PC-3 (cell line): ENCODE results near the gene ZNF324B. TPM values are rescaled to one million over a fixed set of nuclear protein-coding genes. Genes with fewer than 3 reads are reported as not detected.
A peak's percentile ranks its signal among the peaks of the same experiment; 100 is the strongest.

Experiments
- ATAC-seq: fragments of 200-7000 bp; cut with Tn5 transposase; 2 replicates; pipeline ENCODE4 v1.9.1; 2020; ENCODE audit warnings: mild to moderate bottlenecking, moderate library complexity
- BruUV-seq: library from RNA; stranded (reverse); fragments of 400-500 nt; replicated peaks from 2 replicates; lab custom pipeline; 2021; lab: Mats Ljungman, UMichigan
- CTCF ChIA-PET: fragments of 300-600 bp; sonication (Branson Sonifier 250); formaldehyde crosslinking; loops from one replicate; lab custom pipeline; 2022; ENCODE audit warnings: antibody characterized with exemption; lab: Charles Lee
- POLR2A ChIA-PET: fragments of 300-600 bp; sonication (Branson Sonifier 250); formaldehyde crosslinking; loops from one replicate; lab custom pipeline; 2022; ENCODE audit warnings: antibody characterized with exemption; ENCODE audit not compliant: unreplicated experiment; lab: Charles Lee
- DNase-seq: peaks from one replicate; pipeline ENCODE4 v3.0.0-alpha.2; 2015
- H2AFZ ChIP-seq: fragments of 300-600 bp; sonication (generic); 2 replicates; pipeline ENCODE4 v1.6.0; 2016; ENCODE audit warnings: antibody characterized with exemption, low read length
- H3F3A ChIP-seq: fragments of 300-600 bp; sonication (generic); one replicate; pipeline ENCODE4 v1.6.0; 2017; ENCODE audit warnings: antibody characterized with exemption, low read length, control low read depth, mild to moderate bottlenecking; ENCODE audit not compliant: unreplicated experiment
- H3K27ac ChIP-seq: fragments of 300-600 bp; sonication (generic); 2 replicates; pipeline ENCODE4 v1.5.1; 2016; ENCODE audit warnings: mild to moderate bottlenecking, low read length
- H3K27me3 ChIP-seq: fragments of 300-600 bp; sonication (generic); 2 replicates; pipeline ENCODE4 v1.6.1; 2016; ENCODE audit warnings: low read length, mixed read lengths
- H3K36me3 ChIP-seq: fragments of 300-600 bp; sonication (generic); 2 replicates; pipeline ENCODE4 v1.6.1; 2016; ENCODE audit warnings: low read depth, mixed run types, low read length, mixed read lengths
- H3K4me1 ChIP-seq: fragments of 300-600 bp; sonication (generic); 2 replicates; pipeline ENCODE4 v1.5.1; 2016; ENCODE audit warnings: low read length; ENCODE audit not compliant: insufficient read depth
- H3K4me2 ChIP-seq: fragments of 300-600 bp; sonication (generic); 2 replicates; pipeline ENCODE4 v1.6.0; 2016; ENCODE audit warnings: low read length
- H3K4me3 ChIP-seq: fragments of 300-600 bp; sonication (generic); 2 replicates; pipeline ENCODE4 v1.5.1; 2016; ENCODE audit warnings: mild to moderate bottlenecking, low read length, mixed read lengths
- H3K79me2 ChIP-seq: fragments of 300-600 bp; sonication (generic); 2 replicates; pipeline ENCODE4 v1.6.1; 2017; ENCODE audit warnings: low read length, mixed read lengths
- H3K9ac ChIP-seq: fragments of 300-600 bp; sonication (generic); 2 replicates; pipeline ENCODE4 v1.6.0; 2016; ENCODE audit warnings: mild to moderate bottlenecking, low read length
- H3K9me2 ChIP-seq: fragments of 300-600 bp; sonication (generic); replicated peaks from 2 replicates; pipeline ENCODE4 v1.6.1; 2016; ENCODE audit warnings: mixed run types, low read length, mixed read lengths
- H3K9me3 ChIP-seq: fragments of 300-600 bp; sonication (generic); 2 replicates; pipeline ENCODE4 v1.6.1; 2016; ENCODE audit warnings: low read length, mixed read lengths
- H4K20me1 ChIP-seq: fragments of 300-600 bp; sonication (generic); 2 replicates; pipeline ENCODE4 v1.6.1; 2016; ENCODE audit warnings: low read length, mixed read lengths
- EZH2 ChIP-seq: fragments of 300-600 bp; sonication (generic); IDR thresholded peaks from one replicate; pipeline ENCODE4 v1.6.1; 2017; ENCODE audit warnings: antibody characterized with exemption, mild to moderate bottlenecking, low read length; ENCODE audit not compliant: unreplicated experiment
- intact Hi-C: fragments of 100-400 bp; cut with micrococcal nuclease; formaldehyde crosslinking; loops from 2 replicates; pipeline ENCODE4 v1.9.0; 2023
- total RNA-seq: library from RNA; depleted of rRNA; stranded (reverse); fragments of >200 nt; gene quantifications from 2 replicates; pipeline ENCODE4 v1.2.3, GENCODE V29; 2014
- TF ChIP-seq, protein P1 (sequence below): fragments of 300-600 bp; sonication (generic); conservative IDR thresholded peaks from 2 replicates; pipeline ENCODE4 v1.5.1; 2017; ENCODE audit warnings: antibody characterized with exemption, low read depth, mild to moderate bottlenecking, low read length

ZNF324B gene
- total RNA-seq, 1 experiment from 2014 or later = 11.2 TPM

DNA sequence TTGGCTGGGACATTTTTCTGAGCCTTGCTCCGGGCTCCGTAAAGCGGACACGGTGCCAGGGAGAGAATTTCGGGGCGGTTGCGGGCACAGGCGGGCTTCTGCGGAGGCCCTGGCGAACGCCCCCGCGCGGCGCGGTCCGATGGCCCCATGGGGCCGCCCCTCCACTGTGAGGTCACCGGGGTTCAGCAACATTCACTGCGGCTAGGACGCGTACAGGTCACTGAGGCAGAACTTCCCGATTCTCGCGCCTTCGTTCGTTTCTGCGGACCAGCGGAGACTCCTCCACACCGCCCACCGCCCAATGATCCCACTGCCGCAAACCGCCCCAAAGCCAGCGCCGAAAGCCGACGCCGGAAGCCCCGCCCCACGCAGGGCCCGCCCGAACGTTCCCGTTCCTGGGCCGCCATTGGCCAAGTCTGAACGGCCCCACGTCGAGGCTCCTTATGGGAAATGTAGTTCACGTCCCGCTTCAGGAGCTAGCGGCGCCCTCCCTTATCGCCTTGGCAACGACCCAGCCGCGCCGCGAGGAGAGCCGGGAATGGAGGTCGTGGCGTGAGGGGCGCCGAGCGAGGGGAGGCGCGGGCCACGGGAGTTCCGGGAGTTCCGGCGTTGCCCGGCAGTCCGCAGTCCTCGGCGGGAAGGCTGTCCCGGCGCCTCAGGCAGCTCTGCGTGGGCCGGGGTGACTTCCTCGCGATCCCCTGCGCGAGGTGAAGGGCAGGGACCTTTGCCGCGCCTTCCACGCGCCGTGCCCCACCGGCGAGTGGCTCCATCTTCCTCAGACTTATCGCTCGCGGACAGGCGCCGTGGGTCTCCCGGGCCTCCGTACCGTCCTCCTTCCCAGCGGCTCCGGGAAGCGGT, 43.0 kb upstream of the ZNF324B start, which contains the start of gene ZNF584:
Gene ZNF584, plus strand, starts transcription at position 498 of the 858 bp plus-strand sequence. CDS start 499 bp downstream, outside the sequence.
- H2AFZ ChIP-seq = peak within 1 kb of the TSS; percentile 96

DNA sequence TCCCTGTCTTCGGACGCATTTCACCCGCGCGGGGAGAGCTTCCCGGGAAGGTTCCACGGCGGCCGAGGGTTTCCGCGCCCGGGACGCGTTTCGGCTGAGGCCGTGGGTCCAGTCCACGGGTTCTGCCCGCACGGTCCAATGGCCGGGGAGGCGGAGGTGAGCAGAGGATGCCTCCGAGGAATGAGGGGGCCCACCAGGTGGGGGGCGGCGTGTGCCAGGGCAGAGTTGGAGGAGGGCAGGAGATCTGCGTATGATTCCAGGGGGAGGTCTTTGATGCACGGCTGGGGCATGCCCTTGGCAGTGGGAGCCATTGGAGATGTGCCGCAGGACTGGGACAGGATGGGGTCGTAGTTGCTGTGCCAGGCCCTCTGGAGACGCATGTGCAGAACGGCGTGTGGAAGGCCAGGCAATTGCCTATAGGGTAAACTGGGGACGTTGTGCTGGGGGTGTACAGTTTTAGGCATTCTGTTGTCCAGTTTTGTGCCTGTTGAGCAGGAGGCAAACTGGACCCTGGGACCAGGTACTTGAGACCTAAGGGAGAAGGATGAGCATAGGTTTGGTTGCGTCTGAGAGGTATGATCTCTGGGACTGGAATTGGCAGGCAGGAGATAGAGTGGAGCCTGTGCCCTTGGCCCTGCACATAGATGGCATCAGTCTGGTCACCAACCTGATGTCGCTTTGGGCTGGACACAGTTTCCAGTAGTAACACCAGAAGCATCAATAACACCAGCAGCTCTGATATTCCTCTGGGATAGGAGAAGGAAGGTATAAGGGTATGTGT, 42.2 kb upstream of the ZNF324B start:
- no peak for TF ChIP-seq EZH2
- TF ChIP-seq, protein P1, sequence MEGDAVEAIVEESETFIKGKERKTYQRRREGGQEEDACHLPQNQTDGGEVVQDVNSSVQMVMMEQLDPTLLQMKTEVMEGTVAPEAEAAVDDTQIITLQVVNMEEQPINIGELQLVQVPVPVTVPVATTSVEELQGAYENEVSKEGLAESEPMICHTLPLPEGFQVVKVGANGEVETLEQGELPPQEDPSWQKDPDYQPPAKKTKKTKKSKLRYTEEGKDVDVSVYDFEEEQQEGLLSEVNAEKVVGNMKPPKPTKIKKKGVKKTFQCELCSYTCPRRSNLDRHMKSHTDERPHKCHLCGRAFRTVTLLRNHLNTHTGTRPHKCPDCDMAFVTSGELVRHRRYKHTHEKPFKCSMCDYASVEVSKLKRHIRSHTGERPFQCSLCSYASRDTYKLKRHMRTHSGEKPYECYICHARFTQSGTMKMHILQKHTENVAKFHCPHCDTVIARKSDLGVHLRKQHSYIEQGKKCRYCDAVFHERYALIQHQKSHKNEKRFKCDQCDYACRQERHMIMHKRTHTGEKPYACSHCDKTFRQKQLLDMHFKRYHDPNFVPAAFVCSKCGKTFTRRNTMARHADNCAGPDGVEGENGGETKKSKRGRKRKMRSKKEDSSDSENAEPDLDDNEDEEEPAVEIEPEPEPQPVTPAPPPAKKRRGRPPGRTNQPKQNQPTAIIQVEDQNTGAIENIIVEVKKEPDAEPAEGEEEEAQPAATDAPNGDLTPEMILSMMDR = 0 out of 2 replicates have a peak, but pooled peaks have one; percentile 18
- intact Hi-C loops = loop anchor here (1.0 kb wide), 1 partner anchor 42 kb away; the partner anchor contains the start of gene ZNF324B
- CTCF ChIA-PET = no interaction called here

More for the DNA sequence above, 43.0 kb upstream of the ZNF324B start, which contains the start of gene ZNF584:
- 0 out of 2 replicates have a peak within 1 kb of the TSS, but pooled peaks have one; percentile 0 for H3K27ac ChIP-seq
- ATAC-seq (peak; percentile 94), DNase-seq (peak; percentile 96)
- no peaks in the 10 kb centered on the region for H4K20me1 ChIP-seq
- H3K9me2 ChIP-seq = no peaks in the 10 kb centered on the region
- TF ChIP-seq, protein P1 = peak; percentile 53; the same call in 1 of the 2 replicates
- no peak for TF ChIP-seq EZH2
- H3K4me1 ChIP-seq = peaks cover 17% of the 10 kb centered on the region
- H3K4me2 ChIP-seq = peak within 1 kb of the TSS; percentile 97
- peaks cover 36% of the 10 kb centered on the region for H3K79me2 ChIP-seq
- CTCF ChIA-PET = no interaction called here
- peak within 1 kb of the TSS; percentile 82 for H3K9ac ChIP-seq
- BruUV-seq = no TSS peak
- POLR2A ChIA-PET = interaction anchor here (0.6 kb wide), 1 partner anchor 130 kb away, joined by 3 read pairs; no protein-coding TSS in a partner anchor
- H3K4me3 ChIP-seq = peak within 1 kb of the TSS; percentile 78
- H3F3A ChIP-seq = no peaks in the 10 kb centered on the region
- intact Hi-C loops = loop anchor here (1.0 kb wide), 2 partner anchors 43 to 59 kb away; partner anchors contain the start of genes ZNF324 and ZNF324B
- H3K36me3 ChIP-seq = no peaks in the 10 kb centered on the region
- H3K9me3 ChIP-seq = no peaks in the 10 kb centered on the region
- no peaks in the 10 kb centered on the region for H3K27me3 ChIP-seq

More for the DNA sequence above, 42.2 kb upstream of the ZNF324B start:
- no peak overlapping the region for H3K27ac ChIP-seq
- no peaks in the 10 kb centered on the region for H4K20me1 ChIP-seq
- peak overlapping the region; percentile 96 for H2AFZ ChIP-seq
- no peaks in the 10 kb centered on the region for H3K9me2 ChIP-seq
- DNase-seq (peak; percentile 56), ATAC-seq (peak; percentile 55)
- peaks cover 36% of the 10 kb centered on the region for H3K79me2 ChIP-seq
- TSS peak; percentile 43 for BruUV-seq
- no peaks in the 10 kb centered on the region for H3K36me3 ChIP-seq
- H3K4me3 ChIP-seq = peak overlapping the region; percentile 78
- POLR2A ChIA-PET = interaction anchor here (0.6 kb wide), 1 partner anchor 131 kb away, joined by 3 read pairs; no protein-coding TSS in a partner anchor
- H3K9me3 ChIP-seq = no peaks in the 10 kb centered on the region
- H3K27me3 ChIP-seq = no peaks in the 10 kb centered on the region
- H3F3A ChIP-seq = no peaks in the 10 kb centered on the region
- H3K4me1 ChIP-seq = peaks cover 17% of the 10 kb centered on the region
- H3K4me2 ChIP-seq = peak overlapping the region; percentile 97
- H3K9ac ChIP-seq = peak overlapping the region; percentile 82
